ENCODE results near the gene NFATC2.

GRCh38 chr20:51426718-51427650, 115.5 kb downstream of the NFATC2 start:
- TF ChIP-seq CTCF (IDR thresholded peaks at IDR 0.05): no peak
- TF ChIP-seq POLR2A (IDR thresholded peaks at IDR 0.05): no peak

Measured in uterus (tissue), 2 donors.